Osteocyte (in vitro differentiated cells): ENCODE data around the gene DOLK. TPM values are rescaled to one million over a fixed set of nuclear protein-coding genes. Genes with fewer than 3 reads are reported as not detected.

Source experiments
- DNase-seq: peaks from one replicate; pipeline ENCODE4 v3.0.0; 2021; ENCODE audit warnings: mixed read lengths; ENCODE audit not compliant: unreplicated experiment; ENCODE audit errors: extremely low spot score
- H3K27ac Mint-ChIP-seq: one replicate; pipeline ENCODE4 v1.8.0; 2021; ENCODE audit warnings: mild to moderate bottlenecking, mixed read lengths; ENCODE audit not compliant: unreplicated experiment
- H3K27me3 Mint-ChIP-seq: one replicate; pipeline ENCODE4 v1.8.0; 2021; ENCODE audit warnings: mixed read lengths; ENCODE audit not compliant: unreplicated experiment
- H3K36me3 Mint-ChIP-seq: one replicate; pipeline ENCODE4 v1.8.0; 2021; ENCODE audit warnings: mixed read lengths; ENCODE audit not compliant: unreplicated experiment
- H3K4me1 Mint-ChIP-seq: one replicate; pipeline ENCODE4 v1.8.0; 2021; ENCODE audit warnings: mixed read lengths; ENCODE audit not compliant: unreplicated experiment
- H3K4me3 Mint-ChIP-seq: one replicate; pipeline ENCODE4 v1.8.0; 2021; ENCODE audit warnings: mild to moderate bottlenecking, moderate library complexity, mixed read lengths; ENCODE audit not compliant: unreplicated experiment
- H3K9me3 Mint-ChIP-seq: one replicate; pipeline ENCODE4 v1.8.0; 2021; ENCODE audit warnings: mixed read lengths; ENCODE audit not compliant: unreplicated experiment
- total RNA-seq: library from RNA; stranded (reverse); gene quantifications from 2 replicates; pipeline ENCODE4 v1.2.1, GENCODE V29; 2021
- TF ChIP-seq, protein P1 (sequence below): fragments of 200-600 bp; sonication (generic); IDR thresholded peaks from 2 replicates; pipeline ENCODE4 v1.5.0; 2021; ENCODE audit warnings: antibody characterized with exemption, mild to moderate bottlenecking, moderate library complexity

The DOLK gene
- total RNA-seq, 1 donor from 2014 or later, result 27.4 TPM

DNA sequence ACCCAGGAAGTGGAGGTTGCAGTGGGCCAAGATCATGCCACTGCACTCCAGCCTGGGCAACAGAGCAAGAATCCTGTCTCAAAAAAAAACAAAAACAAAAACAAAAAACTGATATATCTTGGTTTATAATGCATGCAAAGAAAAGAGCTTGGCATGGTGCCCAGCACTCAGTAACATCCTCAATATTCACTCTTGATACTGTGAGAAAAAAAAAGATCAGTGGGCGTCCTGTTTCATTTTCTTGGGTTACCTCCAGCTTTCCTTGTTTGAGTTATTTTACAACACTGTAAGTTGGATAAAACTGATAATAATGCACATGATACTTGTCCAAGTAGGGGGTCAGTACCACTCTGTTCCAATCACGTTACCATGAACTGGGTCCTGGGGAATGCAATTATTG lies 18.8 kb downstream of the DOLK start:
- TF ChIP-seq, protein P1, sequence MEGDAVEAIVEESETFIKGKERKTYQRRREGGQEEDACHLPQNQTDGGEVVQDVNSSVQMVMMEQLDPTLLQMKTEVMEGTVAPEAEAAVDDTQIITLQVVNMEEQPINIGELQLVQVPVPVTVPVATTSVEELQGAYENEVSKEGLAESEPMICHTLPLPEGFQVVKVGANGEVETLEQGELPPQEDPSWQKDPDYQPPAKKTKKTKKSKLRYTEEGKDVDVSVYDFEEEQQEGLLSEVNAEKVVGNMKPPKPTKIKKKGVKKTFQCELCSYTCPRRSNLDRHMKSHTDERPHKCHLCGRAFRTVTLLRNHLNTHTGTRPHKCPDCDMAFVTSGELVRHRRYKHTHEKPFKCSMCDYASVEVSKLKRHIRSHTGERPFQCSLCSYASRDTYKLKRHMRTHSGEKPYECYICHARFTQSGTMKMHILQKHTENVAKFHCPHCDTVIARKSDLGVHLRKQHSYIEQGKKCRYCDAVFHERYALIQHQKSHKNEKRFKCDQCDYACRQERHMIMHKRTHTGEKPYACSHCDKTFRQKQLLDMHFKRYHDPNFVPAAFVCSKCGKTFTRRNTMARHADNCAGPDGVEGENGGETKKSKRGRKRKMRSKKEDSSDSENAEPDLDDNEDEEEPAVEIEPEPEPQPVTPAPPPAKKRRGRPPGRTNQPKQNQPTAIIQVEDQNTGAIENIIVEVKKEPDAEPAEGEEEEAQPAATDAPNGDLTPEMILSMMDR, result no peak
- no peak for DNase-seq
- Mint-ChIP-seq H3K27me3 (no peaks in the 10 kb centered on the region), H3K9me3 (no peaks in the 10 kb centered on the region), H3K4me3 (no peak overlapping the region), H3K27ac (no peak overlapping the region), H3K4me1 (peaks cover 5% of the 10 kb centered on the region), H3K36me3 (no peaks in the 10 kb centered on the region)

DNA sequence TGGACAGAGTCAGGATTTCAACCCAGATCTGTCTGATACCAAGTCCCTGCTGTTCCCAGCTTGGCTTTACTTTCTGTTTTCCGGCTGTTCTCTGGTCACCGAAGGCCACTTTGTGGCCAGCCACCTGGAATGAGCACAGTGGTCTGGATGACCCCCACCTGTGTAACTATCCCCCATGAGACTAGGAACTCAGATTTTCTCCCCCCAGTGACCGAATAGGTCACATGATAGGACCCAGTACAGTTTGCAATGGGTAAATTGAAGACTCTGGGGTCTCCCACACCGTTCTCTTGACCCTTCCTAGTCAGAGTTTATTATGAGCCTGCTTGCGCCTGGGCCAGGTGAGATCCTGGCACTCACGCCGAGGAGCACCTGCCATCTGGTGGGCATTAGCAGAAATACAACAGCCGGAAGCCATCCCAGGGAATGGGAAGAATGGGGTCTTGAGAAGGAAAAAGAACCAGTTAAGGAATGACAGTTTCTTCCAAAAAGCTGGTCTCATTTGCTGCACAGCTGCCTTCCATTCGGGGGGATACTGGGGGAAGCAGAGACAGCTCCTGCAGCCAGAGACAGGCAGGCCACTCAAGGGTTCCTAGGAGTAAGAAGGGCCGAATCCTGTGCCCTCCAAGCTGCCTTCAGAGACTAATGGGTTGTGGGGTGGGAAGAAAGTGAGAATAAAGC lies 19.5 kb downstream of the DOLK start:
- Mint-ChIP-seq H3K4me1 (peaks cover 5% of the 10 kb centered on the region), H3K9me3 (no peaks in the 10 kb centered on the region), H3K4me3 (no peak overlapping the region), H3K36me3 (no peaks in the 10 kb centered on the region), H3K27ac (no peak overlapping the region), H3K27me3 (no peaks in the 10 kb centered on the region)
- no peak for DNase-seq
- TF ChIP-seq, protein P1, result peak; percentile 92

DNA sequence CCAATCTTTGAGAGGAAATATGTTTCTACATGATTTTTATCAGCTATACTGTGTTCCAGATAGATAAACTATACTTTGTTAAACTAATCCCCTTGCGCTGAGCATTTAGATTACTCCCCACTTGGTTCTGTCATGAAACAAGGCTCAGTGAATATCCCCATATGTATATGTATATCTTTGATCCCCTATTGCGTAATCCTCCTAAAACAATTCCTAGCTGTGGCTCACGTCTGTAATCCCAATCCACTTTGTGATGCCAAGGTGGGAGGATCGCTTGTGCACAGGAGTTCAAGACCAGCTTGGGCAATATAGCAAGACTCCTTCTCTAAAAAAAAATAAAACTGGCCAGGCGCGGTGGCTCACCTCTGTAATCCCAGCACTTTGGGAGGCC lies 23.9 kb downstream of the DOLK start:
- Mint-ChIP-seq H3K27me3 (no peaks in the 10 kb centered on the region), H3K4me3 (no peak overlapping the region)

DNA sequence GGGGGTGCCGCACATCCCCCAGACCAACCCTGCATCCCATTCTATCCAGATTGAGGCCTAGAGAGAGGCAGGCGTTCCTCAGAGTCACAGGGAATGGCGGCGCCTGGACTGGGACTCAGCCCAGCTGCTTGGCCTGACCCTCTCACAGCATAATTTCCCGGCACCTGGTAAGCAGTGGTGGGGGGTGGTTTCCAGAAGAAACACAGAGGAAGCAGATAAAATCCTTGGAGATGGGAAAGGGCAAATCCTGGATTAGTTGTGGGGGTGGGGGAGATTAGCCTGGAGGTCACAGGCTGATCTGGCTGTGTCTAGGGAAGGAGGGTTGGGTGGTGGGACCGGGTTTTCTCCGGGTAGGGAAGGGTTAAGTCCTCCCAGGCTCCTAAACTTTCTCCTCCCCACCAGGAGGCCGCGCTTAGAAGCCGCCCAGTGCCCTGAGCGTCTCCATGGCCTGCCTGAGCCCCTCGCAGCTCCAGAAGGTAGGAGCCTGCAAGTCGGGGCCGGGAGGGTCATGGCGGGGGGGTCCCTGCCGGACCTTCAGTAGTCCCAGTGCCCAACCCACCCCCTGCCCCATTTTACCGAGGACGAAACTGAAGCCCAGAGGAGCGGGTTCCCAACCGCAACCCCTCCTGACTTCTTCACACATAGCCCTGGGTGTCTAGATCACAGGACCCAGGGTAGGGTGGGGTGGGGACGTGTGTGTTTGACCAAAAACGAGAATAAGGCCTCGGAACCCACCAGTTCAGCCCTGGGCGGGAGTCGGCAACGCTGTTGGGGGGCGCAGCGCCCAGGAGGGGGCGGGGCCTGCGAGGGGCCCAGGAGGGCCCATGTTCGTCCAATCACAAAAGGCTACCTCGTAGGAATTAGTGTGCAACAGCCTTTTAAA lies 25.3 kb downstream of the DOLK start:
- no peaks in the 10 kb centered on the region for H3K9me3 Mint-ChIP-seq
- H3K27ac Mint-ChIP-seq, result peak overlapping the region; percentile 68
- H3K36me3 Mint-ChIP-seq, result peaks cover 6% of the 10 kb centered on the region
- no peak for DNase-seq
- H3K4me3 Mint-ChIP-seq, result peak overlapping the region; percentile 67
- TF ChIP-seq, protein P1, result no peak
- H3K27me3 Mint-ChIP-seq, result no peaks in the 10 kb centered on the region
- peaks cover 16% of the 10 kb centered on the region for H3K4me1 Mint-ChIP-seq

More for the DNA sequence above, 23.9 kb downstream of the DOLK start:
- H3K36me3 Mint-ChIP-seq, result no peaks in the 10 kb centered on the region
- TF ChIP-seq, protein P1, result no peak
- DNase-seq, result no peak
- H3K27ac Mint-ChIP-seq, result no peak overlapping the region
- no peaks in the 10 kb centered on the region for H3K9me3 Mint-ChIP-seq
- peaks cover 18% of the 10 kb centered on the region for H3K4me1 Mint-ChIP-seq

DNA sequence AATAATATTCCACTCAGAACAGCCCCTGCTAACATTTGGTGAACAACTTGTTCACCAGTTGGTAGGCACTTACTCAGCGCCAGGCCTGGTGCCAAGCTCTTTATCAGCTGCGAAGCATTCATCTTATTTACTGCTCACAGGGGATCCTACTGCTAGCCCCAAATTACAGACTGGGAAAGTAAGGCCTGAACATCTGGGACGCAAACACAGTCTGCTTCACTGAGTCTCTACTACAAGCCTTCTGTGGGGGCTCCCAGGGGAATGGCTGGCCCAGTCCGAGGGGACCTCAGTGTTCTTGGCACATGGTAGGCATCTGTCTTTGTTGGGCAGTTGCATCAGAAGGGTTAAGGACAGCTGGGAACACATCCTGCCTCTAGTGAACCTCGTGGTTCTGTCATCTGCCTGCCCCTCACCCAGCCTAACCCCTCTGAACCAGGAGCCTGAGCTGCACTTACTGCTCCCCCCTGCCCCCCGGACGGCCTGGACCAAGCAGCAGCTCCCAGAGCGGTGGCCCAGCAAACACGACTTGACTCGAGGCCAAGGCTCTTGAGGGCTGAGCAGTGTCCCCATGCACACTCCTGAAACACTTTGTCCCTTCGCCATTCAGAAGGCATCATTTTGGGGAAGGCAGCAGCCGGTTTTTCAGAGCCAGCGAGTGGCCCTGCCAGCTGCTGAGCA lies 26.9 kb downstream of the DOLK start, which contains the start of gene PHYHD1:
TSS of gene PHYHD1 (plus strand) at position 602 of the 678 bp plus-strand sequence. CDS start 1,342 bp downstream, outside the sequence.
- Mint-ChIP-seq H3K27me3 (no peaks in the 10 kb centered on the region), H3K4me3 (peak within 1 kb of the TSS; percentile 67)
- DNase-seq, result no peak

More for the DNA sequence above, 26.9 kb downstream of the DOLK start, which contains the start of gene PHYHD1:
- Mint-ChIP-seq H3K27ac (peak within 1 kb of the TSS; percentile 68), H3K4me1 (peaks cover 31% of the 10 kb centered on the region), H3K36me3 (peaks cover 15% of the 10 kb centered on the region), H3K9me3 (no peaks in the 10 kb centered on the region)
- TF ChIP-seq, protein P1, result no peak
